ENCODE data around the gene MGLL.

MGLL gene

GRCh38 chr3:127822041-127822681, at the start of gene MGLL:
Gene MGLL, minus strand, starts transcription at chr3:127822515. Its CDS starts 197 bp downstream, at chr3:127822318.
- no peak for DNase-seq

DNA sequence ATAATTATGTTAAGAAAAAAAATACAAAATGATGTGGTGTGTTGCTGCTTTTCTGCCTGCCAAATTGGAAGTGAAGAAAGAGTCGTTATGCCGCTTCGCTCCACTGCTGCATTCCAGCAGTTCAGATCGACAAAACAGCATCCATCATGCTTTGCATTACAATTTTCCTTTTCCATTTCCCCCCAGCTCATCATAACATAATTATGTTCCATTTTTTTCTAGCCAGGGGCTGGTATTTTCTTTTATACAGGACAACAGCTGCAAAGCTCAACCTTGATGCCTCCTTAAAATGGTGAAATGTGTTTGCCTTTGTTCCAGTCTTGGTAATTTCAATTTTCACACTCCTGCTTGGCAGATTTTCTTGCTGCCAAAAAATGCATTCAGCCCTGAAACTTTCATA, 47.8 kb upstream of the MGLL start:
- no peak for DNase-seq

DNA sequence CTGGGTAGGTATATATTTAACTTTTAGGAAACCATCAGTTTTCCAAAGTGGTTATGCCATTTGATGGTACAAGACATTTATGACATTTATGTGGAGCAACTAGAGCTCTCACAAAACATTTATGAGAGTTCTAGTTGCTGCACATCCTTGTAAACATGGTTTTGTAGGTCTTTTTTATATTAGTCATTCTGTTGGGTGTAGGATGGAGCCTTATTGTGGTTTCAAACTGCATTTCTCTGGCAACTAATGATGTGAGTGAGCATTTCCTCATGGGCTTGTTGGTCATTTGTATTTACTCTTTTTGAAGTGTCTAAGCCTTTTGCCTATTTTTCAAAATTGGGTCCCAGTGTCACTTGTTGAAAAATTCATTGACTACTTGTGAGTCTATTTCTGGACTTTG, 45.7 kb upstream of the MGLL start:
- no peak for DNase-seq

- DNase-seq, result no peak
These were observed 45.1 kb upstream of the MGLL start for GRCh38 chr3:127867412-127867811.

- DNase-seq, result no peak
These were observed 43.6 kb upstream of the MGLL start for GRCh38 chr3:127865941-127866340.

- DNase-seq, result peak; percentile 83
These were observed 37.9 kb upstream of the MGLL start for GRCh38 chr3:127860211-127860696.

DNA sequence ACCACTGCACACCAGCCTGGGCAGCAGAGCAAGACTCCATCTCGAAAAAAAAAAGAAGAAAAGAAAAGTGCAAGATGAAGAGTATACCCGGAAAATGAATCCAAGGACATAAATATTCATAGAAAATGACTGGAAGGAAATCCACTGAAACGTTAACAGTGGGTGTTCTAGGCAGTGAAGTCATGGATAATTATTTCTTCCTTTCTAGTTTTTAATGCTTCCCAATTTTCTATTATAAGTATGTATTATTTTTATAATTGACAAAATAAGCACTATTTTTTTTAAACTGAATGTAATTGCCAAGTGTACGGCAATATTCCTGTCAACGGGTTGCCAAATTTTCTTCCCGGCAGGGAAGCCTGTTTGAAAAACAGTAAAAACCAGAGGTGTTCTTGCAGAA, 37.4 kb upstream of the MGLL start:
- no peak for DNase-seq

DNA sequence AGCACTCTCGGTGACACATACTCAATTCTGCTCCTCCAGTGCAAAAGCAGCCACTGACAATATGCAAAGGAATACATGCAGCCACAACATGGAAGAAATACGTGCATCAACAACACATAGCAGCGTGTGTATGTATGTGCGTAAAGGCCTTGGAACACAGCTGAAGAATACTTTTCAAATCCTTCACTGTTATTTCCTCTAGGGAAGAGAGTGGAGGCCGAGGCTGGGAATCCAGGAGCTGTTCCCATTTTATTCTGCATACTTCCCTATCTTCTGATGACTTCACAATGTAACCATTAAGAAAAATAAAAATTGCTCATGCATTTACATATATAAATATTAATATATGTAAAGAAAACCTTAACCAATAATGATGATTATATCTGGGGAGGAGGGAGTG, 36.6 kb upstream of the MGLL start:
- no peak for DNase-seq

GRCh38 chr3:127858521-127858920, 36.2 kb upstream of the MGLL start:
- DNase-seq, result no peak

DNA sequence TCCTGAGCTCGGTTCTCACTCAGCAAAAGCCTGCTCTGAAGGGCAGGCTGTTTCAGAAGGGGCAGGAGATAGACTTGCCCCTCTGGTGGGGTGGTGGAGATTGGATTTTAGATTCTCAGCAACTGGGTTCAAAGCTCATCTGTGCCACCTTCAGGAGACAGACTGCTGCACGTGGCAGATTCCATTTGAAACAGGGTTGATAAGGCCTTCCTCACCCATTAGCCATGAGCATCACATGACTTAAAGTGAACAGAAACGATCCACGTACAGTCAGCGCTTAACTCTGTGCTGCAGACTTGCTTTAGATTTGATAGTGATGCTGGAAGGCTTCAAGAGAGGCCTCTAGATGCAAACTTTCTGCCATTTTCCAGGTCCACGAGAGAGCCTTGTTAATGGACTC, 35.0 kb upstream of the MGLL start:
- peak; percentile 20 for DNase-seq

GRCh38 chr3:127856801-127857200, 34.5 kb upstream of the MGLL start:
- no peak for DNase-seq

- DNase-seq, result no peak
These were observed 32.9 kb upstream of the MGLL start for GRCh38 chr3:127855246-127855645.

- no peak for DNase-seq
These were observed 31.4 kb upstream of the MGLL start for GRCh38 chr3:127853681-127854080.

DNA sequence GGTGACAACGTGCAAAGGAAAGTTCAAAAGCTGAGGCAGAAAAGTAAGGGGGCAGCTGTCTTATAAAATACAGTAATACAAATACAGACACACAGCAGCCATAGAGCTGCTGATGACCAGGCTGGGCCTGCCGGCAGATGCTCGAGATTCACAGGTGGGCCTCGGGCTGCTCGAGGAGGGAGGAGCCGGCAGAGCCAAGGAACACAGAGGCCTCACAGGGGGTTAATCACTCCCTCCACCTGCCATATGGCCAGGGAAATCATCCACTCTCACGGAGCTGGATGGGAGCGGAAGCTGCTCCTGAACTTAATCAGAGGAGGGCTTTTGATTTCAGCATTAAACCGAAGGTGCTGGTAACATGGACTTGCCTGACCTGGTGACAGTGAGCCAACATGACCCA, 29.6 kb upstream of the MGLL start:
- DNase-seq, result peak; percentile 97

DNA sequence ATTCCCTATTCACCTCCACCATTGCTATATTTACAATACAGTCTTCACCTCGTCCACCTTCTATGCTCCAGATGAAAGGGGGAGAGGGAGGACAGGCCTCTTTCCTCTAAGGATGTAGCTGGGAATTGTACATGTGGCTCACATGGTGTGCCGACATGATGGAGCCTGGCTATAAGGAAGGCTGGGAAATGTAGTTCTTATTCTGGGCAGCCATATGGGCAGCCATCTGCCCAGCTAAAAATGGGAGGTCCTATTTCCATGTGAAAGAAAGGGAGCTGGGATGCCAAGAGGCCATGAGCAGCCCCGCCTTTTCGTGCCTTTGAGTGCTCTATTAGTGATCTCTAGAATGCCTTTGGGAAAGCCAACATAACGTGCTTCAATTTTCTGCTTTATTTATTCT, 27.1 kb upstream of the MGLL start:
- peak; percentile 30 for DNase-seq

DNA sequence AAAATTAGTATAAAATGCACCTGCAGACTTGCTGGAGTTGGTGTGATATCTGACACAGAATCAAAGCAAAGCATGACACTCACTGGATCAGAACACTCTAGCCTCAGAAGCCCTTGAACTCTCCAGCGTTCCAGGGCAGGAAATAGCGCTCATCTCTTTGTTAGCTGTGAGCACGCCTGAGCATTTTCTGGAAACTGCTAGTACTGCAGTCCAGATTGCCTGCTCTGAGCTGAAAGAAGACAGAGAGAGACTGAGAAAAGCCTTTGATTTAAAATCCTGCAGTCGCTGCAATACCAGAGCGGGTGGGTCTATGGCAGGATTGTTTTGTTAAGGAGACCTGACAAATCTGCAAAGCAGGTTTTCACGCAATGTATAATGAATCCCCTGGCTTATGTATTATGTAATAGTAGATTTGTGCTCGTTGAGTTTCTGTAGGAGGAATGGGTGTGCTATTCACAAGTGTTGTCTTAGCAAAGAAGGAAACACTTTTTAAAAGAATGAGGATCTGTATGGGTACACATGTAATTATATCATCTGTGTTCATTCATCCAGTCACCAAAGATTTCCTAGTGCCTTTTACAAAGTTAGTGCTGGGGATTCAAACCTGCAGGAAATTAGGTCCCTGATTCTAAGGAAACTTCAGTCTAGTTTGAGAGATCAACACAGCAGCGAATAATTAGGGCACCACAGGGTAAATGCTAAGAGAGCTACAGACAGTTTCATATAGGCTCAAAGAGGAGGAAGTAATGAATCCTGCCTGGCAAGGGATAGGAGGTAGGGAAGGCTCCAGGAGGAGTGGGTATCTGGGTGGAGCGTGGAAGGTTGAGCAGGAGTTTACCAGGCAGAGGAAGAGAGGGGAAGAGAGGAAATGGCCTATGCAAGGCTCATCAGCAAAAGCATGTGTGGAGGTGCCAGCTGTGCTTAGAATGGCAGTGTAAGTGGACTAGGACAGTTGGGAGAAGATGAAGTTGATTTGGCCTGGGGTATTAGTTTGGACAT, 26.1 kb upstream of the MGLL start:
- DNase-seq, result no peak

DNA sequence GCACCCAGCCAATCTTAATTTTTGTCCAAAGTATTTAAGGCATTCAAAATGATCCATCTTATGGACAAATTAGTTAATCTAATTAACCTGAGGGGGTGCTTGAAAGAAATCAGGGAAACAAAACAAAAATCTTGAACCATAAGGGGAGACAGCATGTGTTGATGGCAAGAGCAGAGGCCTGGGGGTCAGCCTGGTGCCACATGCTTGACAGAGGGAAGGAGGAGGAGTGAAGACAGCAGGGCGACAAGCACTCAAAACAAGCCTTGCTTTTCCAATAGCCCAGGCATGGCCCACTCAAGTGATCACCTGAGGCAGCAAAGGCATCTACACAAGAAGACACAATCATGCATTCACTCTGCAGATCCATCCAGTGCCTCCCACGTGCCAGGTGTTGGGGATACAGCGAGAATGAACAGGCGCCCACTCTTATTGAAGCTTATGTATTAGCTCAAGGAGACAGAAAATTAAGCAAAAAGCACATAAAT, 25.0 kb upstream of the MGLL start:
- DNase-seq, result no peak

- DNase-seq, result no peak
These were observed 24.3 kb upstream of the MGLL start for GRCh38 chr3:127846576-127846975.

DNA sequence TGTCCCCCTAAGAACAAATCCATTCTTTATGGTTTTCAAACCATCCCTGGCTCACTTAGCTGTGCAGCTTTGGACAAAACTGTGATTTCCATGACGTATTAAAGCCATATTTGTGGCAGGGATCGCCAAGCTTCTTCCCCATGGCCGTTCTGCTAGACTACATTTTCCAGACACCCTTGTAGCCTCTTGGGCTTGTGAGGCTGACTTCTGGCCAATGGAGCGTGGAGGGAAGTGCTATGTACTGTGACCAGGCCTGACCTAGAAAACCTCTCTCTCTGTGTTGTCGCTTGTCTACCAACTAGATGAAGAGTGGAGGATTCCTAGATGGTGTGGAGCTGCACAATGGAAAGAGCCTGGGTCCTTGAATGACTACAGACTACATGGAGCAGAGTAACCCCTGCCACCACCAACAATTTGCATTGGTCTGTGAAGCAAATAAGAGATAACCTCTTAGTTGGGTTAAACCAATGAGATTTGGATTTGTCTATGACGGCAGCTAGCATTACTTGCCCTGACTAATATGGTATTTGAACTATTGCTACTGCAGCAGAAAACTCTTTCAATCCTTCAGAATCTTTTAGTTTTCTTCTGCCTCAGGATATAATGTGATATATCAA, 22.1 kb upstream of the MGLL start:
- DNase-seq, result no peak

DNA sequence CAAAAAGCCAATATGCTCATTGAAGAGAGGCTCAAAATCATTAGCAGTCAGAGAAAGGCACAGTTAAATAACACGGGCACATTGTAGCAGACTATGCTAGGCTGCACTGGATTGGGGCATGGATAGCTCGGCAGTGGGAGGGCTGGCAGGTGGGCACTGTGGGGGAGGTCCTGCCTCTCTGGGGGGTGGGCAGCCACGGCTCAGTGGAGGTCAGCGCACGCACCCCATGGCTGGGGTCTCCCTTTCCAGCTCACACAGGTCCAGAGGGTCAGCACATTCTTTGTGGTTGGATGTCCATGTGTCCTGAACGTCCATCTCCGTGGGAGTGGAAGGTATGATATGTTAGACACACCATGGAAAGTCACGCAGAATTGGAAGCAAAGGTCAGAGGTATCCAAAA, 18.4 kb upstream of the MGLL start:
- no peak for DNase-seq

DNA sequence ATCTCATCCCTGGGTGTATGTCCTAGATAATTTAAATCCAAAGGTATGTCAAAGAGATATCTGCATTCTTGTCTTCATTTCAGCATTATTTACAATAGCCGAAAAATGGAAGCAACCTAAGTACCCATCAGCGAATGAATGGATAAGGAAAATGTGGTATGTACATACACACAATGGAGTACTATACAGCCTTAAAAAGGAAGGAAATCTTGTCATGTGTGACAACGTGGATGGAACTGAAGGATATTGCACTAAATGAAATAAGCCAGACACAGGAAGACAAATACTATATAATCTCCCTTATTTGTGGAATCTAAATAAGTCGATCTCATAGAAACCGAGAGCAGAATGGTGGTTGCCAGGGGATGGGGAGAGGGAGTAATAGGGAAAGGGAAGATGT, 16.8 kb upstream of the MGLL start:
- DNase-seq, result no peak

DNA sequence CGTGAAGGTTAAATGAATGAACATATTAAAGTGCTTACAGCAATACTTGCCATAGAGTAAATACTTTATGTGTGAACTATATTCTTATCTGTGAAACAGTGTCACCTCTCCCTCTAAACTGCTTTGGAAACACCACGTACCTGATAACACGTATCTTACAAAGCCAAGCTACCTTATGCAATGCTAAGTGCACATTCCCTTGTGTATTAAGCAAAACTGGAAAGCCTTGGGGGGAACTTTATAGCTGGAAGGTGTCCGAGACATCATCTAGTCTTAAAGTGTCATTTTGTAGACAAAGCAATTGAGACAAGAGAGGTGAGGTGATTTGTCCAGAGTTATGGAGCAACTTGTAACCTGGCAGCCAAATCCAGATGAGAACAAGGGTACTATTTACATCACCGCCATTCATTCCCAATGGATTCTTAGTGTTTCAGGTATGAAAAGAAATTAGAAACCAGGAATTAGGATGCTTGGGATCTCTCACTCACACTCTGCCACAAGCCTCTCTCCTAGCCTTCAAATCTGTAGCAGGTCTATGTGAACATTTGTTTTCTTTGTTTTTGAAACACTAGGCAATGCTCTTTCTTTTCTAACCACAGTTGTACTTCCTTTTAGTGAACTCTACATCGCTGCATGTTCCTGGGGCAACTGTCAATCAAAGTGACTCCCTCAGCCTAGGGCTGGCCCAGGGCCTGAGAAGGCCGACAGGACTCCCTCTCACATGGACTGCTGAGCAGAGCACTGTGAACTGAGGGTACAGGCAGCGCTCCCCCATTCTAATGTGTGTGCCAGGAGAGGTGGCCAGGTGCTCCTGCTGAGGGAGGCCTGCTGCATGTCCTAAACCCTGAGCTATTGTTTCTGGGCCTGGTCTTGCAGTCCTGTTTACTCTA, 13.9 kb upstream of the MGLL start:
- DNase-seq, result no peak

Data from NCI-H146 (cell line).